ENCODE measurements around the gene SLC46A1. TPM values are rescaled to one million over a fixed set of nuclear protein-coding genes. Genes with fewer than 3 reads are reported as not detected.

Gene SLC46A1
- total and polyA plus RNA-seq, 10 of the 15 experiments (the other 5 are each of a cell fraction or from before 2014, with no cell fraction given) = 1.7 to 6.9 (median 4.0) TPM

DNA sequence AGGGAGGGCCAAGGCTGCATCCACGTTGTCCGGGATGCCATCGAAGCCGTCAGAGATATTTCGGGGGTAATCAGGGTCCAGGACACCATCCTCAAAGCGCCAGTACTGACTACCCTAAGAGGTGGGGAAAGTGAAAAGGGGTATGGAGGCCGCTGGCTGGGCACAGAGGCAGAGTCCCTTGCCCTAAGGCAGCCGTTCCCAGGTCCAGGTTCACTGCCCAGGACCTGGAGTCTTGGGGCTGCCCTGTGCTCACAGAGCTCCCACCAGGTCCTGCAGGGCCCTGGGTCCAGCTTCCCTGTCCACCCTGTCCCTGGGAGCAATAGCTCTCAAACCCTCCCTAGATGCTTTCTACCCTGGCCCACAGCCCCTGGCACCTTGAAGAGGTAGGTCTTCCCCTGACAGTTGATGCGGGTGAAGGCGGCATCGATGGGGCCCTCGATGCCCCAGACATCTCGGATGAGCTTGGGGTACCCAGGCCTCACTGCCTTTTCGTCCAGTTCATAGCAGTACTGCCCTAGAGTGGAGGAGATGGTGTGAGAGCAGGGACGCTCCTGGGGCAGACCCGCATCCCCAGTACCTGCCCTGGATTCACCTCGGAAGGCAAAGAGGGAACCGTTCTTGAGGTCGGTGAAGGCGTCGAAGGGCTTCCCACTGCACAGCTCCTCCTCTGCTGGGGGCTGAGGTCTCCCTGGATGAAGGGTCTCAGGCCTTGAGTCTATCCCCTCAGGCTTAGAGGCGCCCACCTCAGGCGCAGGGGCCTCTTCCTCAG is 36.9 kb downstream of the SLC46A1 start:
- no peaks in the 10 kb centered on the region; a peak in 1 of 4 replicates for H3K36me3 ChIP-seq (ENCODE audit: control insufficient read depth in 2 of 2, insufficient read depth in 2 of 2, low read length in 1 of 2)
- peaks cover 3% of the 10 kb centered on the region; the same call in 1 of the 2 replicates for H4K20me1 ChIP-seq (ENCODE audit: control insufficient read depth, insufficient read depth)
- ChIA-PET RAD21 (ENCODE audit: unreplicated experiment) (no interaction called here), POLR2A (interaction anchor here (2.1 kb wide), 1 partner anchor 12 kb away, joined by 8 read pairs; the partner anchor contains the start of gene POLDIP2), SMC1A (ENCODE audit: uncharacterized antibody, unreplicated experiment) (interaction anchor here (0.9 kb wide), 1 partner anchor 11 kb away, joined by 4 read pairs; the partner anchor contains the start of gene POLDIP2), CTCF (interaction anchor here (1.2 kb wide), 1 partner anchor 48 kb away, joined by 4 read pairs; no protein-coding TSS in a partner anchor)
- H3K9me3 ChIP-seq (replicated peaks; ENCODE audit: control insufficient read depth, insufficient read depth, low read length) = no peaks in the 10 kb centered on the region
- DNase-seq (ENCODE audit: low read depth, low spot score) (no peak), ATAC-seq (no peak), FAIRE-seq (no peak)
- intact Hi-C loops (cut with micrococcal nuclease; ENCODE audit: unreplicated experiment) = no loop called here
- TF ChIP-seq, protein P1, sequence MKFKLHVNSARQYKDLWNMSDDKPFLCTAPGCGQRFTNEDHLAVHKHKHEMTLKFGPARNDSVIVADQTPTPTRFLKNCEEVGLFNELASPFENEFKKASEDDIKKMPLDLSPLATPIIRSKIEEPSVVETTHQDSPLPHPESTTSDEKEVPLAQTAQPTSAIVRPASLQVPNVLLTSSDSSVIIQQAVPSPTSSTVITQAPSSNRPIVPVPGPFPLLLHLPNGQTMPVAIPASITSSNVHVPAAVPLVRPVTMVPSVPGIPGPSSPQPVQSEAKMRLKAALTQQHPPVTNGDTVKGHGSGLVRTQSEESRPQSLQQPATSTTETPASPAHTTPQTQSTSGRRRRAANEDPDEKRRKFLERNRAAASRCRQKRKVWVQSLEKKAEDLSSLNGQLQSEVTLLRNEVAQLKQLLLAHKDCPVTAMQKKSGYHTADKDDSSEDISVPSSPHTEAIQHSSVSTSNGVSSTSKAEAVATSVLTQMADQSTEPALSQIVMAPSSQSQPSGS (IDR thresholded peaks at IDR 0.05; ENCODE audit: low read length) = no peak
- TF ChIP-seq POLR2A (IDR thresholded peaks at IDR 0.05; ENCODE audit: low read depth, low read length) = peak; percentile 15; the same call in 1 of the 2 replicates
- H3K9ac ChIP-seq (ENCODE audit: control insufficient read depth, insufficient read depth, low read length) = no peak overlapping the region
- peaks cover 7% of the 10 kb centered on the region for H3K4me1 ChIP-seq (ENCODE audit: control insufficient read depth, insufficient read depth, low read length)
- H3K27ac ChIP-seq (ENCODE audit: control insufficient read depth, insufficient read depth) = no peak overlapping the region
- H2AFZ ChIP-seq (ENCODE audit: control insufficient read depth, low read depth, low read length) = no peak overlapping the region
- no peaks in the 10 kb centered on the region for H3K27me3 ChIP-seq (replicated peaks in 1 of 2; ENCODE audit: control insufficient read depth in 2 of 2, insufficient read depth in 2 of 2, low read length in 1 of 2)
- no peak overlapping the region for H3K4me3 ChIP-seq
- BruUV-seq (replicated peaks) = no TSS peak
- H3K4me2 ChIP-seq (ENCODE audit: control insufficient read depth, insufficient read depth) = no peak overlapping the region
- in situ Hi-C loops (cut with MboI) = no loop called here
- 88% methylated on average over 23 of the region's 23 CpGs for WGBS (ENCODE audit: insufficient coverage, insufficient replicate concordance, low lambda C conversion rate, missing lambda C conversion rate)
- peaks cover 2% of the 10 kb centered on the region; the same call in 1 of the 2 replicates for H3K79me2 ChIP-seq (ENCODE audit: control insufficient read depth, insufficient read depth, low read length)

DNA sequence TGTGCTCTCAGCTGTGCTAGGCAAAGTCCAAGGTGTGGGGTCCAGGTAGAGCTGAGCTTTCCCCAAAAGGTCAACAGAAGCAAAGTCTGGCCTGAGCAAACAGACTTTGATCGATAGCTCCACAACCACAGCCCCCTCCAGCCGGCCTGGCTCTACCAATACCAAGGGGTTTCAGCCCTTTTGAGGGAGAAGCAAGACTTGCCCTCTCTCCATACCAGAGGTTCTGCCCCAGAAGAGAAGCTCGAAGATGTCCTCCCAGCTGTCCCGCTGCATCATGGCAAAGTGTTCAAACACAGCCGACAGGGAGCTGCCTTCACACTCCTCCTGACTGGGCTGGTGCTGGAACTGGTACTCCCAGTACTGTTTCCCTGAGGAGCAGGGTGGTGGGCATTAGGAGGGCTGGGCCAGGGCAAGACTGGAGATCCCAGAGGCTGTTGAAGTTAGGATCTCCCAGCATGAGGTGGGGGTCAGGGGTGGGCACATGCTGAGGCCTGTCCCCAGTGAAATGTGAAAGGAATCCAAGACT is 37.6 kb downstream of the SLC46A1 start:
- Histone ChIP-seq H3K27ac (ENCODE audit: control insufficient read depth, insufficient read depth) (no peak overlapping the region), H3K36me3 (ENCODE audit: control insufficient read depth in 2 of 2, insufficient read depth in 2 of 2, low read length in 1 of 2) (no peaks in the 10 kb centered on the region; a peak in 1 of 4 replicates), H3K4me2 (ENCODE audit: control insufficient read depth, insufficient read depth) (no peak overlapping the region), H4K20me1 (ENCODE audit: control insufficient read depth, insufficient read depth) (peaks cover 3% of the 10 kb centered on the region; the same call in 1 of the 2 replicates), H3K4me1 (ENCODE audit: control insufficient read depth, insufficient read depth, low read length) (peaks cover 7% of the 10 kb centered on the region), H3K4me3 (no peak overlapping the region), H3K9me3 (replicated peaks; ENCODE audit: control insufficient read depth, insufficient read depth, low read length) (no peaks in the 10 kb centered on the region), H3K9ac (ENCODE audit: control insufficient read depth, insufficient read depth, low read length) (no peak overlapping the region), H3K27me3 (replicated peaks in 1 of 2; ENCODE audit: control insufficient read depth in 2 of 2, insufficient read depth in 2 of 2, low read length in 1 of 2) (no peaks in the 10 kb centered on the region), H2AFZ (ENCODE audit: control insufficient read depth, low read depth, low read length) (no peak overlapping the region), H3K79me2 (ENCODE audit: control insufficient read depth, insufficient read depth, low read length) (peaks cover 2% of the 10 kb centered on the region; the same call in 1 of the 2 replicates)
- ATAC-seq (no peak), DNase-seq (ENCODE audit: low read depth, low spot score) (no peak), FAIRE-seq (no peak)
- CTCF ChIA-PET = no interaction called here
- 56% methylated on average over 5 of the region's 5 CpGs for WGBS (ENCODE audit: insufficient coverage, insufficient replicate concordance, low lambda C conversion rate, missing lambda C conversion rate)
- intact Hi-C loops (cut with micrococcal nuclease; ENCODE audit: unreplicated experiment) = no loop called here
- POLR2A ChIA-PET = interaction anchor here (2.1 kb wide), 1 partner anchor 11 kb away, joined by 8 read pairs; the partner anchor contains the start of gene POLDIP2
- RAD21 ChIA-PET (ENCODE audit: unreplicated experiment) = no interaction called here
- BruUV-seq (replicated peaks) = no TSS peak
- SMC1A ChIA-PET (ENCODE audit: uncharacterized antibody, unreplicated experiment) = interaction anchor here (0.9 kb wide), 1 partner anchor 10 kb away, joined by 4 read pairs; the partner anchor contains the start of gene POLDIP2
- in situ Hi-C loops (cut with MboI) = no loop called here
- TF ChIP-seq BACH1 (IDR thresholded peaks at IDR 0.05; ENCODE audit: borderline replicate concordance) = no peak
- TF ChIP-seq, protein P2, sequence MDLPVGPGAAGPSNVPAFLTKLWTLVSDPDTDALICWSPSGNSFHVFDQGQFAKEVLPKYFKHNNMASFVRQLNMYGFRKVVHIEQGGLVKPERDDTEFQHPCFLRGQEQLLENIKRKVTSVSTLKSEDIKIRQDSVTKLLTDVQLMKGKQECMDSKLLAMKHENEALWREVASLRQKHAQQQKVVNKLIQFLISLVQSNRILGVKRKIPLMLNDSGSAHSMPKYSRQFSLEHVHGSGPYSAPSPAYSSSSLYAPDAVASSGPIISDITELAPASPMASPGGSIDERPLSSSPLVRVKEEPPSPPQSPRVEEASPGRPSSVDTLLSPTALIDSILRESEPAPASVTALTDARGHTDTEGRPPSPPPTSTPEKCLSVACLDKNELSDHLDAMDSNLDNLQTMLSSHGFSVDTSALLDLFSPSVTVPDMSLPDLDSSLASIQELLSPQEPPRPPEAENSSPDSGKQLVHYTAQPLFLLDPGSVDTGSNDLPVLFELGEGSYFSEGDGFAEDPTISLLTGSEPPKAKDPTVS (IDR thresholded peaks at IDR 0.05; ENCODE audit: low read depth, low read length) = no peak
- TF ChIP-seq, protein P3, sequence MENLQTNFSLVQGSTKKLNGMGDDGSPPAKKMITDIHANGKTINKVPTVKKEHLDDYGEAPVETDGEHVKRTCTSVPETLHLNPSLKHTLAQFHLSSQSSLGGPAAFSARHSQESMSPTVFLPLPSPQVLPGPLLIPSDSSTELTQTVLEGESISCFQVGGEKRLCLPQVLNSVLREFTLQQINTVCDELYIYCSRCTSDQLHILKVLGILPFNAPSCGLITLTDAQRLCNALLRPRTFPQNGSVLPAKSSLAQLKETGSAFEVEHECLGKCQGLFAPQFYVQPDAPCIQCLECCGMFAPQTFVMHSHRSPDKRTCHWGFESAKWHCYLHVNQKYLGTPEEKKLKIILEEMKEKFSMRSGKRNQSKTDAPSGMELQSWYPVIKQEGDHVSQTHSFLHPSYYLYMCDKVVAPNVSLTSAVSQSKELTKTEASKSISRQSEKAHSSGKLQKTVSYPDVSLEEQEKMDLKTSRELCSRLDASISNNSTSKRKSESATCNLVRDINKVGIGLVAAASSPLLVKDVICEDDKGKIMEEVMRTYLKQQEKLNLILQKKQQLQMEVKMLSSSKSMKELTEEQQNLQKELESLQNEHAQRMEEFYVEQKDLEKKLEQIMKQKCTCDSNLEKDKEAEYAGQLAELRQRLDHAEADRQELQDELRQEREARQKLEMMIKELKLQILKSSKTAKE (IDR thresholded peaks at IDR 0.05; ENCODE audit: low read depth, poor library complexity, severe bottlenecking) = no peak
- TF ChIP-seq, protein P4, sequence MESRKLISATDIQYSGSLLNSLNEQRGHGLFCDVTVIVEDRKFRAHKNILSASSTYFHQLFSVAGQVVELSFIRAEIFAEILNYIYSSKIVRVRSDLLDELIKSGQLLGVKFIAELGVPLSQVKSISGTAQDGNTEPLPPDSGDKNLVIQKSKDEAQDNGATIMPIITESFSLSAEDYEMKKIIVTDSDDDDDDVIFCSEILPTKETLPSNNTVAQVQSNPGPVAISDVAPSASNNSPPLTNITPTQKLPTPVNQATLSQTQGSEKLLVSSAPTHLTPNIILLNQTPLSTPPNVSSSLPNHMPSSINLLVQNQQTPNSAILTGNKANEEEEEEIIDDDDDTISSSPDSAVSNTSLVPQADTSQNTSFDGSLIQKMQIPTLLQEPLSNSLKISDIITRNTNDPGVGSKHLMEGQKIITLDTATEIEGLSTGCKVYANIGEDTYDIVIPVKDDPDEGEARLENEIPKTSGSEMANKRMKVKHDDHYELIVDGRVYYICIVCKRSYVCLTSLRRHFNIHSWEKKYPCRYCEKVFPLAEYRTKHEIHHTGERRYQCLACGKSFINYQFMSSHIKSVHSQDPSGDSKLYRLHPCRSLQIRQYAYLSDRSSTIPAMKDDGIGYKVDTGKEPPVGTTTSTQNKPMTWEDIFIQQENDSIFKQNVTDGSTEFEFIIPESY (IDR thresholded peaks at IDR 0.05) = no peak
- TF ChIP-seq ESRRA (IDR thresholded peaks at IDR 0.05; ENCODE audit: low read length) = no peak
